Keratinocyte (primary cell): ENCODE measurements around the gene ZNF428.

Experiments used
- CTCF ChIP-seq, 3 experiments: IDR thresholded peaks in 1 of 3; conservative IDR thresholded peaks in 1 of 3; optimal IDR thresholded peaks in 1 of 3; 2 replicates in 2 of 3; 3 replicates in 1 of 3; pipeline versions ENCODE3 to v1.5.1; 2011; ENCODE audit warnings: low read length in 3 of 3, mild to moderate bottlenecking in 3 of 3, moderate library complexity in 2 of 3, control low read depth in 1 of 3, inconsistent platforms in 1 of 3; ENCODE audit not compliant: insufficient read depth in 2 of 3; ENCODE audit errors: extremely low read depth in 1 of 3
- EZH2 ChIP-seq: IDR thresholded peaks from one replicate; pipeline ENCODE4 v1.6.1; 2012; ENCODE audit warnings: inconsistent platforms, mild to moderate bottlenecking, low read length, moderate library complexity

GRCh38 chr19:43586346-43586745 is 33.1 kb downstream of the ZNF428 start:
- no peak for TF ChIP-seq CTCF (optimal IDR thresholded peaks at IDR 0.05 in 1 of 3, IDR thresholded peaks at IDR 0.05 in 1 of 3, conservative IDR thresholded peaks at IDR 0.05 in 1 of 3; ENCODE audit: extremely low read depth in 1 of 3, insufficient read depth in 2 of 3, low read length in 3 of 3)
- no peak for TF ChIP-seq EZH2
